HepG2 (cell line): ENCODE measurements around the gene ANKRD31. TPM values are rescaled to one million over a fixed set of nuclear protein-coding genes. Genes with fewer than 3 reads are reported as not detected.
"Not testable (repeated sequence)": the region's sequence is repeated elsewhere in the genome, so short reads cannot be mapped to it uniquely, and the experiment has no call there.

Experiments
- ATAC-seq: fragments of 200-7000 bp; cut with Tn5 transposase; 3 replicates; pipeline ENCODE4 v1.9.1; 2020; ENCODE audit warnings: mild to moderate bottlenecking, moderate library complexity
- BruUV-seq: library from RNA; stranded (reverse); fragments of 400-500 nt; replicated peaks from 2 replicates; lab custom pipeline; 2021; lab: Mats Ljungman, UMichigan
- CTCF ChIA-PET: fragments of 300-600 bp; formaldehyde crosslinking; extraction: SDS; loops from one replicate; lab custom pipeline; 2021; ENCODE audit warnings: low total read pairs, inconsistent platforms, low intra/inter-chr PET ratio; lab: Yijun Ruan, JAX
- POLR2A ChIA-PET: fragments of 350-600 bp; sonication (Branson Sonifier 250); formaldehyde crosslinking; loops from one replicate; lab custom pipeline; 2020; ENCODE audit warnings: antibody characterized with exemption, inconsistent platforms; lab: Yijun Ruan, JAX
- DNase-seq: peaks from one replicate; pipeline ENCODE4 v3.0.0-alpha.2; 2015; ENCODE audit warnings: low spot score
- FAIRE-seq: peaks from 3 replicates; lab custom pipeline; 2011; peaks lifted over from hg19 to GRCh38; lab: Jason Lieb, UNC
- H2AFZ ChIP-seq: one replicate; pipeline ENCODE4 v1.6.1; 2011; ENCODE audit warnings: low read length, inconsistent platforms
- H3K27ac ChIP-seq: fragments of 300-600 bp; 3 replicates; pipeline ENCODE4 v1.8.0; 2011; ENCODE audit warnings: mixed run types, mild to moderate bottlenecking, mixed read lengths, low read length, inconsistent platforms; ENCODE audit not compliant: insufficient read depth; ENCODE audit errors: extremely low read length
- H3K27me3 ChIP-seq, 2 experiments: fragments of 200-600 bp in 1 of 2; 2 replicates in 1 of 2; 3 replicates in 1 of 2; pipeline versions ENCODE4 v1.6.0 to v1.8.0; 2011; ENCODE audit warnings: low read length in 2 of 2, mild to moderate bottlenecking in 2 of 2, moderate library complexity in 2 of 2, inconsistent platforms in 1 of 2; ENCODE audit not compliant: insufficient read depth in 2 of 2, control insufficient read depth in 1 of 2
- H3K36me3 ChIP-seq, 2 experiments: fragments of 200-600 bp in 1 of 2; replicated peaks in 1 of 2; 2 replicates in 1 of 2; 3 replicates in 1 of 2; pipeline versions ENCODE4 v1.5.1 to v1.8.0; 2011; ENCODE audit warnings: low read length in 2 of 2, inconsistent platforms in 1 of 2; ENCODE audit not compliant: insufficient read depth in 2 of 2, control insufficient read depth in 1 of 2
- H3K4me1 ChIP-seq: 2 replicates; pipeline ENCODE4 v1.5.1; 2012; ENCODE audit warnings: low read length, inconsistent platforms; ENCODE audit not compliant: insufficient read depth
- H3K4me2 ChIP-seq: 2 replicates; pipeline ENCODE4 v1.6.0; 2011; ENCODE audit warnings: low read depth, low read length, inconsistent platforms
- H3K4me3 ChIP-seq, 3 experiments: fragments of 200-600 bp in 1 of 3; sonication (generic), shearing (Covaris generic) in 1 of 3; replicated peaks in 1 of 3; 2 replicates each; pipeline ENCODE4 v1.5.1; 2011 to 2016; ENCODE audit warnings: low read length in 3 of 3, inconsistent platforms in 2 of 3, low read depth in 2 of 3, mild to moderate bottlenecking in 2 of 3, control low read depth in 1 of 3, mixed read lengths in 1 of 3; ENCODE audit not compliant: insufficient read depth in 1 of 3
- H3K79me2 ChIP-seq: one replicate; pipeline ENCODE4 v1.6.1; 2011; ENCODE audit warnings: low read length, inconsistent platforms; ENCODE audit not compliant: insufficient read depth
- H3K9ac ChIP-seq: 2 replicates; pipeline ENCODE4 v1.6.0; 2011; ENCODE audit warnings: mild to moderate bottlenecking, low read depth, low read length, inconsistent platforms; ENCODE audit not compliant: insufficient read depth
- H3K9me3 ChIP-seq: 2 replicates; pipeline ENCODE4 v1.5.1; 2012; ENCODE audit warnings: mild to moderate bottlenecking, low read length
- H4K20me1 ChIP-seq: 2 replicates; pipeline ENCODE4 v1.6.0; 2011; ENCODE audit warnings: inconsistent platforms, mild to moderate bottlenecking, low read length, moderate library complexity; ENCODE audit not compliant: insufficient read depth
- SOX13 ChIP-seq, 3 experiments: fragments of 450-650 bp in 1 of 3; sonication (generic) in 1 of 3; formaldehyde crosslinking in 1 of 3; IDR thresholded peaks in 2 of 3; conservative IDR thresholded peaks in 1 of 3; 2 replicates each; pipeline versions ENCODE4 v1.5.0 to v1.6.1; 2016 to 2020; ENCODE audit warnings: antibody characterized with exemption in 1 of 3, mild to moderate bottlenecking in 1 of 3, missing compliant biosample characterization in 1 of 3, missing genetic modification reagents in 1 of 3, moderate library complexity in 1 of 3
- SOX6 ChIP-seq, 2 experiments: fragments of 450-650 bp in 1 of 2; sonication (generic) in 1 of 2; formaldehyde crosslinking in 1 of 2; IDR thresholded peaks; 2 replicates each; pipeline versions ENCODE4 v1.4.0 to v1.6.1; 2017 to 2020; ENCODE audit warnings: antibody characterized with exemption in 1 of 2, mild to moderate bottlenecking in 1 of 2, missing genetic modification reagents in 1 of 2
- ZMYM4 ChIP-seq: sonication (generic); formaldehyde crosslinking; IDR thresholded peaks from 2 replicates; pipeline ENCODE4 v1.8.1; 2023; ENCODE audit warnings: mild to moderate bottlenecking, missing genetic modification reagents
- ZNF292 ChIP-seq: sonication (generic); formaldehyde crosslinking; IDR thresholded peaks from 2 replicates; pipeline ENCODE4 v1.8.1; 2022; ENCODE audit warnings: mild to moderate bottlenecking, low read depth, missing genetic modification reagents, borderline replicate concordance
- WGBS: methylation state at CpG from one replicate; pipeline ENCODE4 v1.1.6; 2017; ENCODE audit warnings: low lambda C conversion rate; 5-methylcytosine and 5-hydroxymethylcytosine counted together
- in situ Hi-C: cut with HindIII; loops from 2 replicates; pipeline ENCODE4 v1.10.0; 2017; ENCODE audit warnings: low pct_unique_long_range_greater_than_20kb; ENCODE audit not compliant: extremely low pct_ligation_motif_present
- intact Hi-C: fragments of 100-400 bp; cut with micrococcal nuclease; formaldehyde crosslinking; loops from one replicate; pipeline ENCODE4 v1.10.0; 2022; ENCODE audit not compliant: unreplicated experiment
- polyA plus RNA-seq, 8 experiments: library from polyadenylated mRNA; depleted of rRNA in 3 of 8; stranded (reverse) in 7 of 8; unstranded in 1 of 8; fragments of >200 nt; fragmentation: Illumina TruSeq in 4 of 8; extraction: Trizol in 4 of 8; gene quantifications; 2 replicates each; pipeline versions ENCODE4 v1.2.1 to v1.2.3, GENCODE V29; 2011 to 2016; ENCODE audit warnings: low read depth in 4 of 8, missing spikeins in 1 of 8, mixed read lengths in 1 of 8; ENCODE audit not compliant: insufficient read depth in 1 of 8
- total RNA-seq, 5 experiments: library from RNA; depleted of rRNA; stranded (reverse); fragments of >200 nt; fragmentation: Illumina TruSeq; extraction: Trizol; gene quantifications; 2 replicates each; pipeline ENCODE4 v1.2.3, GENCODE V29; 2016; ENCODE audit warnings: low read depth in 1 of 5
- TF ChIP-seq, protein P1 (sequence below): sonication (generic); formaldehyde crosslinking; IDR thresholded peaks from 2 replicates; pipeline ENCODE4 v1.4.0; 2020; ENCODE audit warnings: missing genetic modification reagents, borderline replicate concordance
- TF ChIP-seq, protein P2 (sequence below): IDR thresholded peaks from 2 replicates; pipeline ENCODE4 v1.4.0; 2020; ENCODE audit warnings: mild to moderate bottlenecking, missing genetic modification reagents
- TF ChIP-seq, protein P3 (sequence below): sonication (generic); formaldehyde crosslinking; IDR thresholded peaks from 2 replicates; pipeline ENCODE4 v1.5.1; 2020; ENCODE audit warnings: mild to moderate bottlenecking, missing genetic modification reagents, moderate library complexity

Gene ANKRD31
- total and polyA plus RNA-seq, 2 of the 13 experiments (the other 11 are each of a cell fraction or from before 2014, with no cell fraction given): 0.01 to 0.09 TPM

DNA sequence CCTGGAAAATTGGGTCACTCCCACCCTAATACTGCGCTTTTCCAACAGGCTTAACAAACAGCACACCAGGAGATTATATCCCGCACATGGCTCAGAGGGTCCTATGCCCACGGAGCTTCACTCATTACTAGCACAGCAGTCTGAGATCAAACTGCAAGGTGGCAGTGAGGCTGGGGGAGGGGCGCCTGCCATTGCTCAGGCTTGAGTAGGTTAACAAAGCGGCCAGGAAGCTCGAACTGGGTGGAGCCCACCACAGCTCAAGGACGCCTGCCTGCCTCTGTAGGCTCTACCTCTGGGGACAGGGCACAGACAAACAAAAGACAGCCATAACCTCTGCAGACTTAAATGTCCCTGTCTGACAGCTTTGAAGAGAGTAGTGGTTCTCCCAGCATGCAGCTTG, 60.7 kb downstream of the ANKRD31 start:
- H3K27me3 ChIP-seq; H3K4me3 ChIP-seq; in situ Hi-C loops; H3K4me2 ChIP-seq; H3K9me3 ChIP-seq; DNase-seq; H2AFZ ChIP-seq; H4K20me1 ChIP-seq; intact Hi-C loops; H3K4me1 ChIP-seq; H3K27ac ChIP-seq; ATAC-seq; H3K9ac ChIP-seq; POLR2A ChIA-PET; H3K36me3 ChIP-seq; CTCF ChIA-PET; BruUV-seq; FAIRE-seq; H3K79me2 ChIP-seq; TF ChIP-seq SOX13, SOX6 (IDR thresholded peaks at IDR 0.05): not testable (repeated sequence)
- 0 out of 4 replicates have a peak, but pooled peaks of 1 of the 2 experiments have one; percentile 27 for TF ChIP-seq SOX13 (CRISPR knock-in tag; conservative IDR thresholded peaks at IDR 0.05 in 1 of 2, IDR thresholded peaks at IDR 0.05 in 1 of 2)
- TF ChIP-seq, protein P1, sequence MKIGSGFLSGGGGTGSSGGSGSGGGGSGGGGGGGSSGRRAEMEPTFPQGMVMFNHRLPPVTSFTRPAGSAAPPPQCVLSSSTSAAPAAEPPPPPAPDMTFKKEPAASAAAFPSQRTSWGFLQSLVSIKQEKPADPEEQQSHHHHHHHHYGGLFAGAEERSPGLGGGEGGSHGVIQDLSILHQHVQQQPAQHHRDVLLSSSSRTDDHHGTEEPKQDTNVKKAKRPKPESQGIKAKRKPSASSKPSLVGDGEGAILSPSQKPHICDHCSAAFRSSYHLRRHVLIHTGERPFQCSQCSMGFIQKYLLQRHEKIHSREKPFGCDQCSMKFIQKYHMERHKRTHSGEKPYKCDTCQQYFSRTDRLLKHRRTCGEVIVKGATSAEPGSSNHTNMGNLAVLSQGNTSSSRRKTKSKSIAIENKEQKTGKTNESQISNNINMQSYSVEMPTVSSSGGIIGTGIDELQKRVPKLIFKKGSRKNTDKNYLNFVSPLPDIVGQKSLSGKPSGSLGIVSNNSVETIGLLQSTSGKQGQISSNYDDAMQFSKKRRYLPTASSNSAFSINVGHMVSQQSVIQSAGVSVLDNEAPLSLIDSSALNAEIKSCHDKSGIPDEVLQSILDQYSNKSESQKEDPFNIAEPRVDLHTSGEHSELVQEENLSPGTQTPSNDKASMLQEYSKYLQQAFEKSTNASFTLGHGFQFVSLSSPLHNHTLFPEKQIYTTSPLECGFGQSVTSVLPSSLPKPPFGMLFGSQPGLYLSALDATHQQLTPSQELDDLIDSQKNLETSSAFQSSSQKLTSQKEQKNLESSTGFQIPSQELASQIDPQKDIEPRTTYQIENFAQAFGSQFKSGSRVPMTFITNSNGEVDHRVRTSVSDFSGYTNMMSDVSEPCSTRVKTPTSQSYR (CRISPR knock-in tag): peak; percentile 81; the same call in 1 of the 2 replicates
- TF ChIP-seq ZNF292: 0 out of 2 replicates have a peak, but pooled peaks have one; percentile 26
- TF ChIP-seq ZMYM4: peak; percentile 61; the same call in 1 of the 2 replicates
- peak; percentile 47 for TF ChIP-seq SOX6 (CRISPR knock-in tag; IDR thresholded peaks at IDR 0.05)
- TF ChIP-seq, protein P2, sequence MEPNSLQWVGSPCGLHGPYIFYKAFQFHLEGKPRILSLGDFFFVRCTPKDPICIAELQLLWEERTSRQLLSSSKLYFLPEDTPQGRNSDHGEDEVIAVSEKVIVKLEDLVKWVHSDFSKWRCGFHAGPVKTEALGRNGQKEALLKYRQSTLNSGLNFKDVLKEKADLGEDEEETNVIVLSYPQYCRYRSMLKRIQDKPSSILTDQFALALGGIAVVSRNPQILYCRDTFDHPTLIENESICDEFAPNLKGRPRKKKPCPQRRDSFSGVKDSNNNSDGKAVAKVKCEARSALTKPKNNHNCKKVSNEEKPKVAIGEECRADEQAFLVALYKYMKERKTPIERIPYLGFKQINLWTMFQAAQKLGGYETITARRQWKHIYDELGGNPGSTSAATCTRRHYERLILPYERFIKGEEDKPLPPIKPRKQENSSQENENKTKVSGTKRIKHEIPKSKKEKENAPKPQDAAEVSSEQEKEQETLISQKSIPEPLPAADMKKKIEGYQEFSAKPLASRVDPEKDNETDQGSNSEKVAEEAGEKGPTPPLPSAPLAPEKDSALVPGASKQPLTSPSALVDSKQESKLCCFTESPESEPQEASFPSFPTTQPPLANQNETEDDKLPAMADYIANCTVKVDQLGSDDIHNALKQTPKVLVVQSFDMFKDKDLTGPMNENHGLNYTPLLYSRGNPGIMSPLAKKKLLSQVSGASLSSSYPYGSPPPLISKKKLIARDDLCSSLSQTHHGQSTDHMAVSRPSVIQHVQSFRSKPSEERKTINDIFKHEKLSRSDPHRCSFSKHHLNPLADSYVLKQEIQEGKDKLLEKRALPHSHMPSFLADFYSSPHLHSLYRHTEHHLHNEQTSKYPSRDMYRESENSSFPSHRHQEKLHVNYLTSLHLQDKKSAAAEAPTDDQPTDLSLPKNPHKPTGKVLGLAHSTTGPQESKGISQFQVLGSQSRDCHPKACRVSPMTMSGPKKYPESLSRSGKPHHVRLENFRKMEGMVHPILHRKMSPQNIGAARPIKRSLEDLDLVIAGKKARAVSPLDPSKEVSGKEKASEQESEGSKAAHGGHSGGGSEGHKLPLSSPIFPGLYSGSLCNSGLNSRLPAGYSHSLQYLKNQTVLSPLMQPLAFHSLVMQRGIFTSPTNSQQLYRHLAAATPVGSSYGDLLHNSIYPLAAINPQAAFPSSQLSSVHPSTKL: peak; percentile 30; the same call in 1 of the 2 replicates
- TF ChIP-seq, protein P3, sequence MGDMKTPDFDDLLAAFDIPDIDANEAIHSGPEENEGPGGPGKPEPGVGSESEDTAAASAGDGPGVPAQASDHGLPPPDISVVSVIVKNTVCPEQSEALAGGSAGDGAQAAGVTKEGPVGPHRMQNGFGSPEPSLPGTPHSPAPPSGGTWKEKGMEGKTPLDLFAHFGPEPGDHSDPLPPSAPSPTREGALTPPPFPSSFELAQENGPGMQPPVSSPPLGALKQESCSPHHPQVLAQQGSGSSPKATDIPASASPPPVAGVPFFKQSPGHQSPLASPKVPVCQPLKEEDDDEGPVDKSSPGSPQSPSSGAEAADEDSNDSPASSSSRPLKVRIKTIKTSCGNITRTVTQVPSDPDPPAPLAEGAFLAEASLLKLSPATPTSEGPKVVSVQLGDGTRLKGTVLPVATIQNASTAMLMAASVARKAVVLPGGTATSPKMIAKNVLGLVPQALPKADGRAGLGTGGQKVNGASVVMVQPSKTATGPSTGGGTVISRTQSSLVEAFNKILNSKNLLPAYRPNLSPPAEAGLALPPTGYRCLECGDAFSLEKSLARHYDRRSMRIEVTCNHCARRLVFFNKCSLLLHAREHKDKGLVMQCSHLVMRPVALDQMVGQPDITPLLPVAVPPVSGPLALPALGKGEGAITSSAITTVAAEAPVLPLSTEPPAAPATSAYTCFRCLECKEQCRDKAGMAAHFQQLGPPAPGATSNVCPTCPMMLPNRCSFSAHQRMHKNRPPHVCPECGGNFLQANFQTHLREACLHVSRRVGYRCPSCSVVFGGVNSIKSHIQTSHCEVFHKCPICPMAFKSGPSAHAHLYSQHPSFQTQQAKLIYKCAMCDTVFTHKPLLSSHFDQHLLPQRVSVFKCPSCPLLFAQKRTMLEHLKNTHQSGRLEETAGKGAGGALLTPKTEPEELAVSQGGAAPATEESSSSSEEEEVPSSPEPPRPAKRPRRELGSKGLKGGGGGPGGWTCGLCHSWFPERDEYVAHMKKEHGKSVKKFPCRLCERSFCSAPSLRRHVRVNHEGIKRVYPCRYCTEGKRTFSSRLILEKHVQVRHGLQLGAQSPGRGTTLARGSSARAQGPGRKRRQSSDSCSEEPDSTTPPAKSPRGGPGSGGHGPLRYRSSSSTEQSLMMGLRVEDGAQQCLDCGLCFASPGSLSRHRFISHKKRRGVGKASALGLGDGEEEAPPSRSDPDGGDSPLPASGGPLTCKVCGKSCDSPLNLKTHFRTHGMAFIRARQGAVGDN (CRISPR knock-in tag): peak; percentile 15; the same call in 1 of the 2 replicates
- WGBS: no CpG with 5 or more reads among the region's 7 CpGs
